RPMI8226 (cell line): ENCODE results near the gene HCFC1R1.
"Not testable (repeated sequence)": the region's sequence is repeated elsewhere in the genome, so short reads cannot be mapped to it uniquely, and the experiment has no call there.

ENCODE experiments used
- DNase-seq: peaks from one replicate; pipeline ENCODE4 v3.0.0-alpha.2; 2015

The HCFC1R1 gene

GRCh38 chr16:3056336-3057180, 32.8 kb upstream of the HCFC1R1 start:
- no peak for DNase-seq

GRCh38 chr16:3055734-3056115, 32.0 kb upstream of the HCFC1R1 start:
- not testable (repeated sequence) for DNase-seq

- DNase-seq = peak; percentile 34
Observed at GRCh38 chr16:3054965-3055733, 31.4 kb upstream of the HCFC1R1 start.

- DNase-seq = not testable (repeated sequence)
Observed at GRCh38 chr16:3053330-3053710, 29.6 kb upstream of the HCFC1R1 start.

- not testable (repeated sequence) for DNase-seq
Observed at GRCh38 chr16:3052571-3053329, 29.0 kb upstream of the HCFC1R1 start.

GRCh38 chr16:3051494-3051893, 27.8 kb upstream of the HCFC1R1 start:
- no peak for DNase-seq

- DNase-seq = no peak
Observed at GRCh38 chr16:3051009-3051408, 27.3 kb upstream of the HCFC1R1 start.

GRCh38 chr16:3050487-3050886, 26.7 kb upstream of the HCFC1R1 start:
- no peak for DNase-seq

- DNase-seq = no peak
Observed at GRCh38 chr16:3049921-3050481, 26.3 kb upstream of the HCFC1R1 start.

- DNase-seq = no peak
Observed at GRCh38 chr16:3047387-3047720, 23.6 kb upstream of the HCFC1R1 start.

GRCh38 chr16:3046641-3047386, 23.1 kb upstream of the HCFC1R1 start:
- no peak for DNase-seq

GRCh38 chr16:3045758-3046640, 22.3 kb upstream of the HCFC1R1 start, which contains the start of gene MMP25:
Gene MMP25, plus strand, starts transcription at chr16:3046561. Its CDS starts 357 bp downstream, at chr16:3046918.
- DNase-seq = peak; percentile 60

GRCh38 chr16:3044708-3045107, 21.0 kb upstream of the HCFC1R1 start:
- no peak for DNase-seq

- no peak for DNase-seq
Observed at GRCh38 chr16:3042376-3042775, 18.6 kb upstream of the HCFC1R1 start.

- no peak for DNase-seq
Observed at GRCh38 chr16:3038896-3039295, 15.2 kb upstream of the HCFC1R1 start.

GRCh38 chr16:3038256-3038655, 14.5 kb upstream of the HCFC1R1 start:
- peak; percentile 40 for DNase-seq

GRCh38 chr16:3036726-3037315, 13.1 kb upstream of the HCFC1R1 start, which contains the start of gene BICDL2:
Gene BICDL2, minus strand, starts transcription at chr16:3036944. Its CDS starts 1,448 bp downstream, at chr16:3035496.
- DNase-seq = no peak

- no peak for DNase-seq
Observed at GRCh38 chr16:3035972-3036725, 12.4 kb upstream of the HCFC1R1 start.

- DNase-seq = no peak
Observed at GRCh38 chr16:3035289-3035971, 11.7 kb upstream of the HCFC1R1 start.
